Trophoblast cell (in vitro differentiated cells and primary cell): ENCODE results near the gene BABAM1.

Source experiments
- DNase-seq, 2 donors: peaks; one replicate each; pipeline ENCODE4 v3.0.0-alpha.2; 2016
- H2AFZ ChIP-seq: 2 replicates; pipeline ENCODE4 v1.6.1; 2013; ENCODE audit warnings: low read length, moderate library complexity, mild to moderate bottlenecking; ENCODE audit not compliant: insufficient read depth, poor library complexity
- H2AK5ac ChIP-seq: 2 replicates; pipeline ENCODE4 v1.6.1; 2013; ENCODE audit warnings: mild to moderate bottlenecking, low read length
- H2BK120ac ChIP-seq: 2 replicates; pipeline ENCODE4 v1.6.1; 2013; ENCODE audit warnings: low read length, mild to moderate bottlenecking, moderate library complexity; ENCODE audit not compliant: insufficient read depth, poor library complexity
- H2BK12ac ChIP-seq: 2 replicates; pipeline ENCODE4 v1.6.1; 2013; ENCODE audit warnings: mild to moderate bottlenecking, low read length, moderate library complexity
- H2BK5ac ChIP-seq: 2 replicates; pipeline ENCODE4 v1.6.1; 2013; ENCODE audit warnings: low read length, low read depth, moderate library complexity, mild to moderate bottlenecking; ENCODE audit not compliant: poor library complexity
- H3K14ac ChIP-seq: 2 replicates; pipeline ENCODE4 v1.6.1; 2013; ENCODE audit warnings: mild to moderate bottlenecking, low read length
- H3K18ac ChIP-seq: 2 replicates; pipeline ENCODE4 v1.6.1; 2013; ENCODE audit warnings: mild to moderate bottlenecking, low read length
- H3K23ac ChIP-seq: 2 replicates; pipeline ENCODE4 v1.6.1; 2013; ENCODE audit warnings: low read length
- H3K27ac ChIP-seq: 2 replicates; pipeline ENCODE4 v1.5.1; 2013; ENCODE audit warnings: low read depth, mild to moderate bottlenecking, inconsistent platforms, low read length, moderate library complexity
- H3K27me3 ChIP-seq: 2 replicates; pipeline ENCODE4 v1.6.1; 2013; ENCODE audit warnings: inconsistent platforms, mild to moderate bottlenecking, low read length, moderate library complexity; ENCODE audit not compliant: insufficient read depth
- H3K36me3 ChIP-seq, 2 experiments: 1 replicate in 1 of 2; 2 replicates in 1 of 2; pipeline ENCODE4 v1.6.1; 2013; ENCODE audit warnings: low read length in 2 of 2, mild to moderate bottlenecking in 2 of 2, moderate library complexity in 1 of 2; ENCODE audit not compliant: insufficient read depth in 2 of 2, control insufficient read depth in 1 of 2
- H3K4ac ChIP-seq: 2 replicates; pipeline ENCODE4 v1.6.1; 2013; ENCODE audit warnings: low read depth, mild to moderate bottlenecking, low read length, moderate library complexity
- H3K4me1 ChIP-seq, 2 experiments: 1 replicate in 1 of 2; 2 replicates in 1 of 2; pipeline ENCODE4 v1.6.1; 2013; ENCODE audit warnings: low read length in 2 of 2, mild to moderate bottlenecking in 2 of 2, moderate library complexity in 1 of 2; ENCODE audit not compliant: insufficient read depth in 2 of 2, control insufficient read depth in 1 of 2
- H3K4me2 ChIP-seq: 2 replicates; pipeline ENCODE4 v1.6.1; 2013; ENCODE audit warnings: inconsistent platforms, mild to moderate bottlenecking, low read length, moderate library complexity
- H3K4me3 ChIP-seq: 2 replicates; pipeline ENCODE4 v1.5.1; 2013; ENCODE audit warnings: mild to moderate bottlenecking, low read depth, low read length, inconsistent platforms
- H3K79me1 ChIP-seq: one replicate; pipeline ENCODE4 v1.6.1; 2013; ENCODE audit warnings: low read length
- H3K79me2 ChIP-seq: 2 replicates; pipeline ENCODE4 v1.6.1; 2013; ENCODE audit warnings: low read length, mild to moderate bottlenecking; ENCODE audit not compliant: control insufficient read depth, insufficient read depth, poor library complexity
- H3K9ac ChIP-seq: 2 replicates; pipeline ENCODE4 v1.6.1; 2013; ENCODE audit warnings: mild to moderate bottlenecking, low read length
- H3K9me3 ChIP-seq: 2 replicates; pipeline ENCODE4 v1.6.1; 2013; ENCODE audit warnings: low read depth, mild to moderate bottlenecking, control low read depth, inconsistent platforms, low read length; ENCODE audit not compliant: insufficient read depth
- H4K12ac ChIP-seq: 2 replicates; pipeline ENCODE4 v1.6.1; 2013; ENCODE audit warnings: low read depth, mild to moderate bottlenecking, low read length, moderate library complexity
- H4K8ac ChIP-seq: 2 replicates; pipeline ENCODE4 v1.6.1; 2013; ENCODE audit warnings: low read depth, mild to moderate bottlenecking, low read length, moderate library complexity
- H4K91ac ChIP-seq: one replicate; pipeline ENCODE4 v1.6.1; 2013; ENCODE audit warnings: low read depth, mild to moderate bottlenecking, low read length, moderate library complexity
- WGBS: extraction: QIAGEN DNeasy Blood & Tissue Kit; methylation state at CpG from one replicate; pipeline ENCODE4 v1.1.7; 2013; ENCODE audit warnings: missing lambda C conversion rate; ENCODE audit not compliant: insufficient read length, insufficient coverage; ENCODE audit errors: extremely low coverage; 5-methylcytosine and 5-hydroxymethylcytosine counted together

BABAM1 gene

DNA sequence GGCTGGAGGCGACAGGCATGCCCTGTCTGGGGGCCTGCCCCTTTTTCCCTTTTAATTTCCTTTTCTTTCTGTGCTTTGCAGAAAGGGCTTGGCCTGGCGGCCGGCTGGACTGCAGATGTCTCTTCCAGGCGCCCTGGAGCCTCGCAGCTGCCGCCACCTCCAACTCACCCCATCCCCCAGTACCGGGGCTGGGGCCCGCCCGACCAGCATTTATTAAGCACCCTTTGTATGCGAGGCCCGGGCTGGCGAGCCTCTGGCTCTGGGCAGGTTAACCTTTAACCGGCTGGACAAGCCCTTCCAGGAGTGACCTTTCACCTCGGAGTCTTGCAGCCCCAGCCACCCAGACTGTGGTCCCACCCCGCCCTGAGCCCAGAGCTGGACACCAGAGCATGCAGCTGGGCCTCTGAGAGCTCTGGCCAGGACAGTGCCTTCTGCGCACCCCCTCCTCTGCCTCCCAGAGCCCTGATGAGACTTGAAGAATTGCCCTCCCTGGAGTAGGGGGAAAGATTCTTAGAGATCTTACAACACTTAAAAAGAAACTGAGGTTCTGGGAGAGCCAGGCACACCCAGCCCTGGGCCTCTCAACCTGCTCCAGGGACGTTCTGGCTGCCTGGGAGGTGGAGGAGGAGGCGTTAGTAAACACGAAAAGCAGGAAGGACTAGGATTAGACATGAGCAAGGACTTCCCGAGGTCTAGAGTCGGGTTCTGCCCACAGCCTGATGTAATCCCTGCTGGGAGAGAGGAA lies 20.4 kb upstream of the BABAM1 start:
- Histone ChIP-seq H3K23ac (no peak overlapping the region), H4K12ac (peak overlapping the region; percentile 75), H3K9ac (no peak overlapping the region), H2AK5ac (peak overlapping the region; percentile 88), H3K36me3 (no peaks in the 10 kb centered on the region), H3K27me3 (no peaks in the 10 kb centered on the region), H3K14ac (peak overlapping the region; percentile 96), H2BK12ac (peak overlapping the region; percentile 94), H4K8ac (peak overlapping the region; percentile 77), H3K4me3 (no peak overlapping the region), H3K9me3 (peaks cover 5% of the 10 kb centered on the region), H3K4me2 (peak overlapping the region; percentile 89), H2AFZ (peak overlapping the region; percentile 4), H3K4me1 (peaks cover 38 to 45% of the 10 kb centered on the region in 2 experiments), H2BK5ac (peak overlapping the region; percentile 89), H3K4ac (peak overlapping the region; percentile 84), H3K79me2 (peaks cover 49% of the 10 kb centered on the region), H4K91ac (peak overlapping the region; percentile 97), H3K27ac (peak overlapping the region; percentile 100), H3K18ac (peak overlapping the region; percentile 91), H3K79me1 (peaks cover 68% of the 10 kb centered on the region), H2BK120ac (peak overlapping the region; percentile 85)
- DNase-seq: peak; percentile 48 to 66
- no CpG with 5 or more reads among the region's 21 CpGs for WGBS

DNA sequence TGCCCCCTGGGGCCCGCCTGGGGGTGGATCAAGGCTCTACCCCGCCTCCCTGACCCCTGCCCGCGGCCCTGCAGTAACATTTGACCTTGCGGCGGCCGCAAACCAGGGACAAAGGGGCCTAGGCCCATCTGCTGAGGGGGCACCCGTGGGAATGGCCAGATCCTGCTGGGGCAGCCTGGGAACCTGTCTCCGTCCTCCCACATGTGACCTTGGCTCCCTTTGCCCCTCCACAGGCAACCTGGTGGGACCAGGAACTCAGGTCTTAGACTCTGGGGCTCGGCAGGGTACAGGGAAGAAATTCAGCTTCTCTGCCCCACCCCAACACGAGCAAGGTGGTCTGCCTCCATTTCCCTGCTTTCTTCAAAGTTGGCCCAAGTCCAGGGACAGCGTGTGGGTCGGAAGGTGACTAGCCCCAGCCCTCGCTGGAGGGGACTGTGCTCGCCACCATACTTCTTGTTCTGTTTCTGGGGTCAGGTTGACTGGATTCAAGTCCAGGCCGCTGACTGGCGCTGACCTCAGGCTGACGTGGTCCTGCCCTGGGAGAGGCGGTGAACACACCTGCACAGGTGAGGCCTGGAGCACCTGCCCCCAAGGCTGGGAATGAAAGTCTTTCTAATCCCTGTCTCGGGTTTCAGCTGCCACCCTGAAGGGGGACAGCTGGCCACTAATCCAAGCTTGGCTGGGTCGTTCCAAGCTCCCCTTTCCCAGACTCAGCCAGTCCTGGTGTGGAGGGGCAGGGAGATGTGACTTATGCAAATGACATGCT lies 19.0 kb upstream of the BABAM1 start:
- no CpG with 5 or more reads among the region's 21 CpGs for WGBS

DNA sequence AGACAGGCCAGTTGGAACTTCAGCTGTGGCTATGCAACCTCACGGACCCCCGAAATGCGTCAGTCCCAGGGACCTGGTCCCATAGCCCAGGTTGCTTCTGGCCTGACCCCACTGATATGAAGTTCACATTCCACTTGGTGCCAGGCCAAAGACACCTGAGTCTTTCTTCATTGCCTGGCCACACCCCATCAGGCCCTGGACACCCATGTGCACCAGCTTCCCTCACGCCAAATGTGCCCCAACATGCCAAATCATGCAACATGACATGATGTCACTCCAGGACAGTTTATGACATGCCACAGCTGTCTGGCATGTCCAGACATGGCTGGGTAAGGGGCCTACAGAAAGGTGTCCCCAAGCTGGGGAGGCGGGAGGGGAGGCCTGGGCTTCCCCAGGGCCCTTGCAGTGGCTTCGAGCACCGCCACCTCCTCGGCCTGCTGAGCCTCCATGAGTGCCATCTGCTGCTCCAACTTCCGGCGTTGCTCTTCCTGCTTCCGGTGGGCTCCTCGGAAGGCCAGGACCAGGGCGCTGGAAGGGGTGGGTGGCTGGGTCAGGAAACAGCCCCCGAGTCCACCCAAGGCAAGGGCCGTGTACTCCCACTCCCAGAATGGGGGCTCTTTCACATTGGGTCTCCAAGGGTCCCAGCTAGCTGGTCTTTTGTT lies 17.2 kb upstream of the BABAM1 start:
- Histone ChIP-seq H3K4me3 (no peak overlapping the region), H3K9me3 (no peaks in the 10 kb centered on the region), H3K27ac (peak overlapping the region; percentile 49), H4K91ac (peak overlapping the region; percentile 97), H3K4ac (peak overlapping the region; percentile 43), H3K14ac (peak overlapping the region; percentile 89), H4K8ac (peak overlapping the region; percentile 50), H2BK5ac (peak overlapping the region; percentile 94), H2BK120ac (peak overlapping the region; percentile 93), H3K18ac (peak overlapping the region; percentile 39), H2BK12ac (peak overlapping the region; percentile 83), H2AFZ (peak overlapping the region; percentile 3), H3K79me1 (peaks cover 45% of the 10 kb centered on the region), H3K27me3 (no peaks in the 10 kb centered on the region), H3K79me2 (peaks cover 21% of the 10 kb centered on the region), H3K36me3 (no peaks in the 10 kb centered on the region), H3K4me2 (no peak overlapping the region), H3K4me1 (peaks cover 29 to 36% of the 10 kb centered on the region in 2 experiments), H2AK5ac (peak overlapping the region; percentile 44), H3K23ac (no peak overlapping the region), H4K12ac (peak overlapping the region; percentile 54), H3K9ac (no peak overlapping the region)
- WGBS: no CpG with 5 or more reads among the region's 15 CpGs
- DNase-seq: no peak

More for the DNA sequence above, 19.0 kb upstream of the BABAM1 start:
- Histone ChIP-seq H3K9me3 (peaks cover 5% of the 10 kb centered on the region), H3K4me3 (no peak overlapping the region), H3K18ac (peak overlapping the region; percentile 79), H2BK5ac (peak overlapping the region; percentile 89), H2BK120ac (peak overlapping the region; percentile 85), H3K23ac (no peak overlapping the region), H4K12ac (peak overlapping the region; percentile 20), H3K79me1 (peaks cover 63% of the 10 kb centered on the region), H3K27me3 (no peaks in the 10 kb centered on the region), H4K8ac (peak overlapping the region; percentile 77), H2AK5ac (peak overlapping the region; percentile 70), H3K79me2 (peaks cover 39% of the 10 kb centered on the region), H4K91ac (peak overlapping the region; percentile 97), H3K36me3 (no peaks in the 10 kb centered on the region), H3K4me2 (peak overlapping the region; percentile 23), H3K14ac (peak overlapping the region; percentile 96), H2BK12ac (peak overlapping the region; percentile 94), H2AFZ (peak overlapping the region; percentile 8), H3K27ac (peak overlapping the region; percentile 100), H3K4me1 (peaks cover 29 to 34% of the 10 kb centered on the region in 2 experiments), H3K4ac (peak overlapping the region; percentile 84), H3K9ac (no peak overlapping the region)
- peak; percentile 55 to 60 for DNase-seq

DNA sequence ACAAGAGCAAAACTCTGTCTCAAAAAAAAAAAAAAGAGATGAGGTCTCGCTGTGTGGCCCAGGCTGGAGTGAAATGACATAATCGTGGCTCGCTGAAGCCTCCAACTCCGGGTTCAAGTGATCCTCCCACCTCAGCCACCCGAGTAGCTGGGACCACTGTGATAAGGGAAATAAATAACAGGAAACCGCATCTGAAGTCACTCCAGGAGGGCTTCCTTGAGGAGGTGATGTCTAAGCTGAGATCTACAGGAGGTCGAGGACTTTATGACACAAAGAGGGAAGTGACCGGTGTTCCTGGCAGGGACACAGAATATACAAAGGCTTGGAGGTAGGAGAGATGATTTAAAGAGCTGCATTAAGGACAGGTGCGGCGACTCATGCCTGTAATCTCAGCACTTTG lies 12.6 kb upstream of the BABAM1 start:
- no peak for DNase-seq

More for the DNA sequence above, 12.6 kb upstream of the BABAM1 start:
- no CpG with 5 or more reads among the region's 10 CpGs for WGBS
- Histone ChIP-seq H2BK5ac (no peak overlapping the region), H2BK12ac (peak overlapping the region; percentile 71), H3K23ac (no peak overlapping the region), H3K14ac (peak overlapping the region; percentile 37), H3K4ac (no peak overlapping the region), H3K9ac (no peak overlapping the region), H2AK5ac (peak overlapping the region; percentile 64), H2AFZ (no peak overlapping the region), H3K4me2 (no peak overlapping the region), H3K18ac (no peak overlapping the region), H3K4me1 (peaks cover 7 to 15% of the 10 kb centered on the region in 2 experiments), H3K79me1 (peaks cover 14% of the 10 kb centered on the region), H3K27me3 (no peaks in the 10 kb centered on the region), H2BK120ac (peak overlapping the region; percentile 20), H3K9me3 (peaks cover 7% of the 10 kb centered on the region), H3K27ac (no peak overlapping the region), H3K4me3 (no peak overlapping the region), H4K8ac (no peak overlapping the region), H4K12ac (no peak overlapping the region), H4K91ac (no peak overlapping the region), H3K79me2 (peaks cover 2% of the 10 kb centered on the region), H3K36me3 (peaks cover 8 to 9% of the 10 kb centered on the region in 2 experiments)
